ENCODE results near the gene TEP1. TPM values are rescaled to one million over a fixed set of nuclear protein-coding genes. Genes with fewer than 3 reads are reported as not detected.

TEP1 gene
- total and polyA plus RNA-seq, 2 of the 8 experiments (the other 6 are each of a cell fraction or from before 2014, with no cell fraction given), result 6.9 to 10.7 TPM

DNA sequence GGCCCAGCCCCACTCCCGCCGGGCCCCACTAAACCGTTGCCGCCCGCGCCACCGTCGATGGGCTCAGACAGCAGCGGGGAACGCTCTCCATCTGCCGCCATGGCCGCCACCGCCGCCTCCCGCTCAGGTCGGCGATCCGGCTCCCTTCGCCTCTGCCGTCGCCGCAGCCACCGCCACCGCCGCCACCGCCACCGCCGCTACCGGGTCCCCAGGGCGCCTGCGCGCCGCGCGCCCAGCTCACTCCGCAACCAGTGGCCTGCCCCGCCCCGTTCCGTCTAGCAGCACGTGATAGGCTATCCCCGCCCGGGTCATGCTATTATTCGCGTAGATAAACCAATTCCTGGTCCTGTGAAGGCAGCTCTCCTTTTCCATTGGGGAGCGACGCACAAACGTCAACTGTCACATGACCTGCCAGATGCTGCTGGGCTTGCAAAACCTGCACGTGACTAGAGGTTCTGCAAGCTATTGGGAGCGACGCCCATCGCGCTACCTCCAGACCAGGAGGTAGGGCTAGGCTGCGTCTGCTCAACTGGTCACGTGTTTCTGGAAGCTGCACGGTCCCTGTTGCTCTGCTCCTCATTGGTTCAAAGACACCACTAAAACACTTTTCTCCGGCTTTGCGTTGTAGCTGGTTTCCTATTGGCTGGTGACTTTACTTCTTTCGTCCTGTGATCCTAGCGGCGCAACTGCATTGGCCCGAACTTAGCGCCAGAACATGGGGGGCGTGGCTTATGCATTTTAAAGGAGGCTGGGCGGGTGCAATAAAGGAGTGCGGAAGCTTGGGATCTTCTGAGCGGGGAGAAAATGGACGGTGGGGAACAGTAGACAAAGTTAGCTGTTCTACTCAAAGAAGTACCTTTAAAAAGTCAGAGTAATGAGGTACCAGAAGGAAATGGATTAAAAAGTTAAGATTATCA is 48.2 kb upstream of the TEP1 start, which contains the start of gene PIP4P1 (continued):
- TF ChIP-seq CTCF (IDR thresholded peaks at IDR 0.05; ENCODE audit: control extremely low read depth in 1 of 3, insufficient read depth in 1 of 3, low read depth in 1 of 3, low read length in 3 of 3) (no peak), CEBPB (IDR thresholded peaks at IDR 0.05; ENCODE audit: low read depth, low read length) (peak; percentile 65; the same call in 1 of the 2 replicates), RXRA (IDR thresholded peaks at IDR 0.05; ENCODE audit: insufficient read depth, low read depth, low read length) (no peak), KDM5A (IDR thresholded peaks at IDR 0.05; ENCODE audit: low read length) (0 out of 2 replicates have a peak, but pooled peaks have one; percentile 35), POU5F1 (IDR thresholded peaks at IDR 0.05; ENCODE audit: low read depth, low read length) (no peak), CTBP2 (IDR thresholded peaks at IDR 0.05; ENCODE audit: borderline replicate concordance, insufficient read depth, insufficient read length, low read length) (no peak), TAF1 (IDR thresholded peaks at IDR 0.05; ENCODE audit: low read depth, low read length) (peak; percentile 80), JUN (IDR thresholded peaks at IDR 0.05; ENCODE audit: low read depth, low read length) (no peak), ASH2L (IDR thresholded peaks at IDR 0.05; ENCODE audit: low read length) (peak; percentile 81), EGR1 (IDR thresholded peaks at IDR 0.05; ENCODE audit: borderline replicate concordance, low read depth, low read length) (no peak), POLR2A (IDR thresholded peaks at IDR 0.05; ENCODE audit: control extremely low read depth in 1 of 2, low read depth in 2 of 2, low read length in 2 of 2) (peak; percentile 71 to 80), POLR2AphosphoS5 (IDR thresholded peaks at IDR 0.05; ENCODE audit: low read depth, low read length) (peak; percentile 68), SAP30 (IDR thresholded peaks at IDR 0.05; ENCODE audit: insufficient read depth, insufficient replicate concordance, low read length) (peak; percentile 43), TAF7 (optimal IDR thresholded peaks at IDR 0.05; ENCODE audit: borderline replicate concordance, low read depth, low read length) (peak; percentile 69), RAD21 (IDR thresholded peaks at IDR 0.05 in 1 of 2, conservative IDR thresholded peaks at IDR 0.05 in 1 of 2; ENCODE audit: low read depth in 2 of 2, low read length in 2 of 2) (no peak), NRF1 (IDR thresholded peaks at IDR 0.05; ENCODE audit: low read depth, low read length) (peak; percentile 55), MAFK (IDR thresholded peaks at IDR 0.05; ENCODE audit: low read depth, low read length) (peak; percentile 65; the same call in 1 of the 2 replicates), RNF2 (IDR thresholded peaks at IDR 0.05; ENCODE audit: borderline replicate concordance, low read depth, low read length, missing control alignments, poor library complexity, severe bottlenecking) (no peak), NANOG (IDR thresholded peaks at IDR 0.05; ENCODE audit: insufficient read depth, low read depth, low read length, poor library complexity, severe bottlenecking) (no peak), TCF12 (IDR thresholded peaks at IDR 0.05; ENCODE audit: low read depth, low read length) (0 out of 2 replicates have a peak, but pooled peaks have one; percentile 52)
